T-cell (primary cell): ENCODE data around the gene ASS1. TPM values are rescaled to one million over a fixed set of nuclear protein-coding genes. Genes with fewer than 3 reads are reported as not detected.
A peak's percentile ranks its signal among the peaks of the same experiment; 100 is the strongest.

Source experiments
- ATAC-seq, 4 experiments: fragments of 200-7000 bp in 3 of 4; fragments of 150-1000 bp in 1 of 4; cut with Tn5 transposase; replicated peaks in 1 of 4; 1 replicate in 3 of 4; 2 replicates in 1 of 4; pipeline ENCODE4 v1.10.0; 2021; ENCODE audit warnings: moderate library complexity in 3 of 4, mild to moderate bottlenecking in 2 of 4, moderate number of reproducible peaks in 1 of 4
- CTCF ChIA-PET, 2 donors: fragments of 300-600 bp; sonication (Branson Sonifier 250); formaldehyde crosslinking; loops; one replicate each; lab custom pipeline; 2022; ENCODE audit warnings: antibody characterized with exemption in 2 of 2; lab: Charles Lee
- POLR2A ChIA-PET, 2 donors: fragments of 300-600 bp; sonication (Branson Sonifier 250); formaldehyde crosslinking; loops; one replicate each; lab custom pipeline; 2022; ENCODE audit warnings: antibody characterized with exemption in 2 of 2; lab: Charles Lee
- DNase-seq, 35 experiments: peaks; one replicate each; pipeline versions ENCODE4 v3.0.0 to v3.0.0-alpha.2; 2013 to 2023
- H3K27ac ChIP-seq: one replicate; pipeline ENCODE4 v1.5.1; 2013; ENCODE audit warnings: low read length
- H3K27me3 ChIP-seq, 2 experiments: replicated peaks in 1 of 2; 1 replicate in 1 of 2; 2 replicates in 1 of 2; pipeline versions ENCODE4 v1.6.1 to v1.7.0; 2013; ENCODE audit warnings: low read length in 1 of 2, mixed read lengths in 1 of 2; ENCODE audit not compliant: control insufficient read depth in 2 of 2, insufficient read depth in 2 of 2; ENCODE audit errors: extremely low read depth in 1 of 2
- H3K36me3 ChIP-seq, 2 donors: 1 replicate in 1 of 2; 2 replicates in 1 of 2; pipeline versions ENCODE4 v1.6.1 to v1.7.0; 2013; ENCODE audit warnings: low read length in 1 of 2; ENCODE audit not compliant: control insufficient read depth in 2 of 2, insufficient read depth in 1 of 2; ENCODE audit errors: extremely low read depth in 1 of 2
- H3K4me1 ChIP-seq, 2 experiments: 1 replicate in 1 of 2; 2 replicates in 1 of 2; pipeline versions ENCODE4 v1.6.1 to v1.7.0; 2013; ENCODE audit warnings: low read length in 2 of 2, mixed read lengths in 1 of 2; ENCODE audit not compliant: insufficient read depth in 2 of 2, control insufficient read depth in 1 of 2; ENCODE audit errors: extremely low read depth in 1 of 2
- H3K4me3 ChIP-seq, 2 donors: 1 replicate in 1 of 2; 2 replicates in 1 of 2; pipeline versions ENCODE4 v1.5.1 to v1.7.0; 2013; ENCODE audit warnings: mild to moderate bottlenecking in 2 of 2, low read length in 1 of 2, moderate library complexity in 1 of 2; ENCODE audit not compliant: control insufficient read depth in 1 of 2; ENCODE audit errors: extremely low read depth in 1 of 2
- H3K9me3 ChIP-seq: 2 replicates; pipeline ENCODE4 v1.7.0; 2013
- H3K27ac Mint-ChIP-seq, 2 donors: one replicate each; pipeline ENCODE4 v1.8.0; 2020 to 2021; ENCODE audit warnings: mild to moderate bottlenecking in 2 of 2, mixed read lengths in 2 of 2
- H3K27me3 Mint-ChIP-seq, 2 donors: one replicate each; pipeline ENCODE4 v1.8.0; 2021 to 2022; ENCODE audit warnings: mixed read lengths in 2 of 2
- H3K36me3 Mint-ChIP-seq: one replicate; pipeline ENCODE4 v1.8.0; 2021; ENCODE audit warnings: mixed read lengths
- H3K4me1 Mint-ChIP-seq, 3 donors: one replicate each; pipeline ENCODE4 v1.8.0; 2020 to 2022; ENCODE audit warnings: mixed read lengths in 3 of 3, mild to moderate bottlenecking in 1 of 3
- H3K4me3 Mint-ChIP-seq, 3 donors: one replicate each; pipeline ENCODE4 v1.8.0; 2020 to 2022; ENCODE audit warnings: mild to moderate bottlenecking in 3 of 3, mixed read lengths in 3 of 3, moderate library complexity in 3 of 3
- H3K9me3 Mint-ChIP-seq, 3 donors: one replicate each; pipeline ENCODE4 v1.8.0; 2020 to 2022; ENCODE audit warnings: mixed read lengths in 3 of 3
- WGBS: methylation state at CpG from one replicate; pipeline ENCODE4 v1.1.5; 2013; ENCODE audit warnings: missing lambda C conversion rate; ENCODE audit not compliant: insufficient coverage; 5-methylcytosine and 5-hydroxymethylcytosine counted together
- total RNA-seq, 35 experiments: library from RNA in 6 of 35; stranded (reverse) in 6 of 35; fragments of 120-200 nt in 1 of 35; gene quantifications; one replicate each; pipeline versions ENCODE4 v1.2.1 to v1.2.4 and lab custom pipeline; 2013 to 2026

The ASS1 gene
- total RNA-seq, 5 donors from 2014 or later (not counting 1 experiment from before 2014, with no cell fraction given) = 0.92 to 2.1 (median 1.2) TPM; not detected in 2

DNA sequence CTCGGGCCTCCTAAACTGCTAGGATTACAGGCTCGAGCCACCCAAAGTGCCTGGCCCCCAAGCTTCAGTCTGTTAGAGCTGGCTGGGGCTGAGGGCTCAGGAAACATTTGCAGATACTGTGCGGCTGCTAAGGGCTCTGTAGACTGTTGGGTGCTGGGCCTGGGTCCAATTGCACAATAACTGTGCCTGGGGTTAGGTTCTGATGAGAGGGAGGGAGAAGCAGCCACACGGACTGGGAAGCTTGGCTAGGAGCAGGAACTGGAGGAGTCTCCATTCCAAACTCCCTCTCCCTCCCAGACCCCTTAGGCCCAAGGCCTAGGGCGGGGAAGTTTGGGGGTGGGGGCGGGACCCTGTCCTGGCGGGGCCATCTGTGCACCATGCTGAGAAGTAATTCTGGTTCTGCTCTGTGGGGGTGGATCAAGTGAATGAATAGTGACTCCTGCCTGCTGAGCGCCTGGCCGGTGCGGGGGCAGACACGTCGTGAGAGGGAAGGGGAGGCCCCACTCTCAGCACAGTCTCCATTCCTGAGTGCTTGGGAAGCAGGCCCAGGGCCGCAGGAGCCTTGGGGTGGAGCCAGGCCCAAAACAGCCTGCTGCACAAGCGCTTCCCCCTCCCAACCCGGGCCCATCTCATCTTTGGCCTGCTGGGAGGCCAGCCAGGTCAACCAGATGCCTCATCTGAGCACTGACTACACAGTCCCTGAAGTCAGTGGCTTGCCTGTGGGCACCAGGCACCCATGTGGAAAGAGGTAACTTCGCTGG is 1.5 kb downstream of the ASS1 start:
- Histone ChIP-seq H3K27ac (no peak overlapping the region), H3K9me3 (no peaks in the 10 kb centered on the region), H3K27me3 (peaks cover 0 to 83% of the 10 kb centered on the region in 2 experiments), H3K4me3 (no peak overlapping the region), H3K36me3 (no peaks in the 10 kb centered on the region), H3K4me1 (peaks cover 0 to 12% of the 10 kb centered on the region in 2 experiments)
- CTCF ChIA-PET = no interaction called here
- POLR2A ChIA-PET = no interaction called here
- peaks cover 15 to 58% of the 10 kb centered on the region in 2 donors for H3K27me3 Mint-ChIP-seq
- H3K36me3 Mint-ChIP-seq = peaks cover 4% of the 10 kb centered on the region
- 70% methylated on average over 12 of the region's 16 CpGs for whole genome bisulfite sequencing
- H3K9me3 Mint-ChIP-seq = peaks cover 0 to 7% (median 5%) of the 10 kb centered on the region in 3 donors
- ATAC-seq (no peak), DNase-seq (no peak)
- H3K4me1 Mint-ChIP-seq = peaks cover 0 to 3% (median 0%) of the 10 kb centered on the region in 3 donors
- peak overlapping the region; percentile 44 to 65 (median 51) for H3K4me3 Mint-ChIP-seq
- H3K27ac Mint-ChIP-seq = no peak overlapping the region

DNA sequence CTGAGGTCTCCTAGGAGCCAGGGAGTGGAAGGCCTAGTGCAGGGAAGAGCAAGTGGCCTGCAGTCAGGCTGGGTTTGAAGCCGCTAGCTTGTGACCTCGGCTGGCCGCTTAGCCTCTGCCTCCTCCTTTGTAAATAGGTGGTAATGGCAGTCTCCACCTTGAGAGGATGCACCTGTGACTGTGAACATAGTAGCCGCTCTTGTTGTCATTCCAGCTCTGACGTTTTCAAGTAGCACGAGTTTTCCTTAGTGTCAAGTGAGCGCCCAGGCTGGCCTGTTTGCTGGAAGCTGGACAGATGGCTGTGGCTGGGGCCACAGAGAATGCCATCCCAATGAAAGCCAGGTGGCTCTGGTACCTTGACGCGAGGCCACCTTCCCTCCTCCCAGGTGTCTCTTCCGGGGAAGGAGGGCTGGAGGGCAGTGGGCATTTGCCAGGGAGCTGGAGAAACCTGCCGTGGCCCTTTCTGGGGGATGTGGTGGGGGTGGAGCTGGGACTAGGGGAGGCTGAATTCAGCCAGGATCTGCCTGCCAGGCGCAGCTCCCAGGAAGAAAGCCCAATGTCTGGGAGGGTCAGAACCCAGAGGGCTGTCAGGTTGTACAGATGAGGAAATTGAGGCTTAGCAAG is 2.5 kb downstream of the ASS1 start:
- 79% methylated on average over 9 of the region's 12 CpGs for WGBS

DNA sequence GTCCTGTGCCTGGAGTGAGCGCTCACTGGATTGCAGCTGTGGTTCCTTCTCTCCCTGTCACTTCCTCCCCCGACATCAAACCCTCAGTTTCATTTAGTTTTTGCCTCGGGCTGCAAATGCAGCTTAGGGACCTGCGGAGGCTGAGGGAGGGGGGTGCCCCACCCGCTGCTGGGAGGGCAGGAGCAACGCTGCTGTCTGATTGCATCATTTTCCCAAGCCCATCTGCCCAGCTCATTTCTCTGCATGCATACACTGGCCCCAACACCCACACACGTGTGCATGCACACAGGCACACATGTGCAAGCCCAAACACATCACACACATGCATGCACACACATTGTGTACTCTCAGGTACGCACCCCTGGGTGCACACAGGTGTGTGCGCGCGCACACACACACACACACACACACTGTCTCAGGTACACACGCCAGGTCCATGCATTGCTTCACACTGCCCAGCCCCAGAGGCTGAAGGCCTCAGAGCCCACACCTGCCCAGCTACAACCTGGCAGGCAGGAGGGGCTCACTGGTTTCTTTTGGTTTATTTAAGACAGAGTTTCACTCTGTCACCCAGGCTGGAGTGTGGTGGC is 3.4 kb downstream of the ASS1 start:
- 52% methylated on average over 7 of the region's 12 CpGs for WGBS
- no peaks in the 10 kb centered on the region for H3K36me3 Mint-ChIP-seq
- no peak for ATAC-seq
- ChIA-PET POLR2A (interaction anchor here in 1 of 2 donors (1.2 kb wide), 1 partner anchor 254 kb away, joined by 3 read pairs; no protein-coding TSS in a partner anchor), CTCF (interaction anchor here in 1 of 2 donors (0.8 kb wide), 1 partner anchor 16 kb away, joined by 4 read pairs; no protein-coding TSS in a partner anchor)
- no peak overlapping the region for H3K4me3 Mint-ChIP-seq
- peaks cover 0 to 3% (median 0%) of the 10 kb centered on the region in 3 donors for H3K4me1 Mint-ChIP-seq
- no peak overlapping the region for H3K27ac Mint-ChIP-seq
- H3K27me3 Mint-ChIP-seq = peaks cover 10 to 63% of the 10 kb centered on the region in 2 donors
- Histone ChIP-seq H3K4me3 (no peak overlapping the region), H3K9me3 (no peaks in the 10 kb centered on the region), H3K36me3 (no peaks in the 10 kb centered on the region), H3K27ac (no peak overlapping the region), H3K4me1 (peaks cover 0 to 12% of the 10 kb centered on the region in 2 experiments), H3K27me3 (peaks cover 0 to 86% of the 10 kb centered on the region in 2 experiments)
- no peak for DNase-seq
- no peaks in the 10 kb centered on the region for H3K9me3 Mint-ChIP-seq

More for the DNA sequence above, 2.5 kb downstream of the ASS1 start:
- Mint-ChIP-seq H3K27ac (no peak overlapping the region), H3K4me1 (peaks cover 0 to 3% (median 0%) of the 10 kb centered on the region in 3 donors), H3K27me3 (peaks cover 11 to 58% of the 10 kb centered on the region in 2 donors), H3K4me3 (no peak overlapping the region), H3K36me3 (no peaks in the 10 kb centered on the region), H3K9me3 (no peaks in the 10 kb centered on the region)
- no peak overlapping the region for H3K27ac ChIP-seq
- CTCF ChIA-PET = interaction anchor here in 1 of 2 donors (0.8 kb wide), 1 partner anchor 17 kb away, joined by 4 read pairs; no protein-coding TSS in a partner anchor
- POLR2A ChIA-PET = interaction anchor here in 1 of 2 donors (1.2 kb wide), 1 partner anchor 255 kb away, joined by 3 read pairs; no protein-coding TSS in a partner anchor
- peaks cover 0 to 12% of the 10 kb centered on the region in 2 experiments for H3K4me1 ChIP-seq
- H3K4me3 ChIP-seq = no peak overlapping the region
- no peak for ATAC-seq
- H3K9me3 ChIP-seq = no peaks in the 10 kb centered on the region
- no peaks in the 10 kb centered on the region for H3K36me3 ChIP-seq
- no peak for DNase-seq
- peaks cover 0 to 92% of the 10 kb centered on the region in 2 experiments for H3K27me3 ChIP-seq

DNA sequence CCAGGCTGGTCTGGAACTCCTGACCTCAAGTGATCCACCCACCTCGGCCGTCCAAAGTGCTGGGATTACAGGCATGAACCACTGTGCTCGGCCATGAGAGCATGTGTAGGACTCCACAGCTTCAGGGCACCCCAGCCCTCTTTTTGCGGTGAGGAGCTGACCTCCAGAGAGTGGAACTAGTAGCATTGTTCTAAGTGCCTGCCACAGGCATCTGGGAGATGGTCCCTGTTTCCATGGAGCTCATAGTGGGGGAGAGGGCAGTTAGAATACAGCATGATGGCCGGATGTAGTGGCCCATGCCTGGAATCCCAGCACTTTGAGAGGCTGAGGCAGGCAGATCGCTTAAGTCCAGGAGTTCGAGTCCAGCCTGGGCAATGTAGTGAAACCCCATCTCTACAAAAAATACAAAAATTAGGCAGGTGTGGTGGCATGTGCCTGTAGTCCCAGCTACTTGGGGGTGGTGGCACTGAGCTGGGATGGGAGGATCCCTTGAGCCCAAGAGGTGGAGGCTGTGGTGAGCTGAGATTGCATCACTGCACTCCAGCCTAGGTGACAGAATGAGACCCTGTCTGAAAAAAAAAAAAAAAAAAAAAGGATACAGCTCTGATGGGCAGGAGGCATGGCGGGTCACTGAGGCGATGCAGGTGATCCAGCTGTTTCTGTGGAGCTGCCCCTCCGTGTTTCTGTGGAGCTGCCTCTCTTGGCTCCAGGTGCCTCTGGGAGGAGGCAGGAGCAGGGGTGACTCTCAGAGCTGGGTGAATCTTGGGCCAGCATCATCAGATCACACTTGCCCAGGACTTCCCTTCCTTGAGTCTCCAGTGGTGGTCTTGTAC is 4.2 kb downstream of the ASS1 start:
- H3K27ac Mint-ChIP-seq = no peak overlapping the region
- Histone ChIP-seq H3K27me3 (peaks cover 0 to 86% of the 10 kb centered on the region in 2 experiments), H3K4me3 (no peak overlapping the region), H3K27ac (no peak overlapping the region), H3K9me3 (no peaks in the 10 kb centered on the region), H3K4me1 (peaks cover 0 to 12% of the 10 kb centered on the region in 2 experiments), H3K36me3 (no peaks in the 10 kb centered on the region)
- ChIA-PET CTCF (interaction anchor here (0.6 to 0.7 kb wide), 2 partner anchors 421 to 552 kb away, joined by 3 to 5 read pairs; no protein-coding TSS in a partner anchor), POLR2A (no interaction called here)
- no peaks in the 10 kb centered on the region for H3K36me3 Mint-ChIP-seq
- no peak overlapping the region for H3K4me3 Mint-ChIP-seq
- WGBS = 74% methylated on average over 4 of the region's 10 CpGs
- no peaks in the 10 kb centered on the region for H3K9me3 Mint-ChIP-seq
- peaks cover 10 to 60% of the 10 kb centered on the region in 2 donors for H3K27me3 Mint-ChIP-seq
- DNase-seq (no peak), ATAC-seq (no peak)
- H3K4me1 Mint-ChIP-seq = peaks cover 0 to 3% (median 0%) of the 10 kb centered on the region in 3 donors

DNA sequence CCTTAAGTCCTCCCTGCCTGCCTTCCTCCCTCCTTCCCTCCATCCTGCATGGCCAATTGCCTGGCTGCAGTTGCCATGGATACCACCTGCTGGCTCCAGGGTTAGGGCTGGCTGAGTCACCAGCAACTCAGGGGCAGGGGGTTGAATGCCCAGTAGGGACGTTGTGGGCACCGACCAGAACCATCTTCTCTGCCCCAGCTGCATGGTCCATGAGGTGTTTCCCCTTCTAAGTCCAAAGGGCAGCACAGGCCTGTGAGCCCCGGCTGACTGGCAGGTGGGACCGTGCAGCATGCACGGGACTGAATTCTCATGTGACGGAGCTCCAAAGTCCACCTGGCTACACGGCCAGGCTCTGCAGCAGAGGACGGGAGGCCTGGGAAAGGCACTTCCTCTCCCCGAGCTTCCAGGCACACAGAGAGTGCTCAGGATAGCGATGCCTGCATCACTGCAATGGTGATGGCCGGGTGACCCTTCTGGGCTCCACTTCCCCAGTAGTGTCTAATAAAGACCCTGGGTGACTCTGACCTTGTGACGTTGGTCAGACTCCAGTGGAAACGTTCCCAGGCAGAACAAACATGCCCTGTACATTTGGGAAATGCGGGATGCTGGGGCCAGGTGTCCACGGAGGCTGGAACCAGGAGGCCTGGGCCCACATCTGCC is 5.7 kb downstream of the ASS1 start:
- H3K36me3 ChIP-seq = no peaks in the 10 kb centered on the region
- H3K9me3 ChIP-seq = no peaks in the 10 kb centered on the region
- H3K4me1 ChIP-seq = no peaks in the 10 kb centered on the region
- Mint-ChIP-seq H3K36me3 (no peaks in the 10 kb centered on the region), H3K27ac (no peak overlapping the region), H3K4me1 (peaks cover 0 to 3% (median 0%) of the 10 kb centered on the region in 3 donors), H3K27me3 (peaks cover 10 to 57% of the 10 kb centered on the region in 2 donors), H3K4me3 (no peak overlapping the region), H3K9me3 (no peaks in the 10 kb centered on the region)
- ChIA-PET POLR2A (no interaction called here), CTCF (no interaction called here)
- peaks cover 0 to 79% of the 10 kb centered on the region in 2 experiments for H3K27me3 ChIP-seq
- H3K27ac ChIP-seq = no peak overlapping the region
- no peak for DNase-seq
- H3K4me3 ChIP-seq = no peak overlapping the region
- ATAC-seq = no peak
- 68% methylated on average over 15 of the region's 15 CpGs for WGBS
